Panc1 (cell line): Measurements from ENCODE around the gene PCGF3.

Experiments used
- CTCF ChIP-seq: fragments of 450-650 bp; IDR thresholded peaks from 2 replicates; pipeline ENCODE4 v1.5.1; 2017; ENCODE audit warnings: mild to moderate bottlenecking
- POLR2AphosphoS5 ChIP-seq: IDR thresholded peaks from 2 replicates; pipeline ENCODE4 v1.6.1; 2012; ENCODE audit warnings: mild to moderate bottlenecking, low read depth, low read length, moderate library complexity

- TF ChIP-seq CTCF (no peak), POLR2AphosphoS5 (no peak)
Measured at GRCh38 chr4:735583-735982, 30.0 kb downstream of the PCGF3 start.
